ENCODE measurements around the gene PDZRN4. TPM values are rescaled to one million over a fixed set of nuclear protein-coding genes. Genes with fewer than 3 reads are reported as not detected.

PDZRN4 gene
- total and polyA plus RNA-seq, 3 donors from 2014 or later: 7.7 to 11.3 (median 11.3) TPM

GRCh38 chr12:41474001-41474400 is 285.9 kb downstream of the PDZRN4 start:
- no peaks in the 10 kb centered on the region for H3K36me3 ChIP-seq (ENCODE audit: low read depth, missing control alignments)
- no peak for DNase-seq
- no peak overlapping the region for H3K4me3 ChIP-seq
- H3K9me3 ChIP-seq: no peaks in the 10 kb centered on the region
- H3K27me3 ChIP-seq: no peaks in the 10 kb centered on the region
- TF ChIP-seq, protein P1, sequence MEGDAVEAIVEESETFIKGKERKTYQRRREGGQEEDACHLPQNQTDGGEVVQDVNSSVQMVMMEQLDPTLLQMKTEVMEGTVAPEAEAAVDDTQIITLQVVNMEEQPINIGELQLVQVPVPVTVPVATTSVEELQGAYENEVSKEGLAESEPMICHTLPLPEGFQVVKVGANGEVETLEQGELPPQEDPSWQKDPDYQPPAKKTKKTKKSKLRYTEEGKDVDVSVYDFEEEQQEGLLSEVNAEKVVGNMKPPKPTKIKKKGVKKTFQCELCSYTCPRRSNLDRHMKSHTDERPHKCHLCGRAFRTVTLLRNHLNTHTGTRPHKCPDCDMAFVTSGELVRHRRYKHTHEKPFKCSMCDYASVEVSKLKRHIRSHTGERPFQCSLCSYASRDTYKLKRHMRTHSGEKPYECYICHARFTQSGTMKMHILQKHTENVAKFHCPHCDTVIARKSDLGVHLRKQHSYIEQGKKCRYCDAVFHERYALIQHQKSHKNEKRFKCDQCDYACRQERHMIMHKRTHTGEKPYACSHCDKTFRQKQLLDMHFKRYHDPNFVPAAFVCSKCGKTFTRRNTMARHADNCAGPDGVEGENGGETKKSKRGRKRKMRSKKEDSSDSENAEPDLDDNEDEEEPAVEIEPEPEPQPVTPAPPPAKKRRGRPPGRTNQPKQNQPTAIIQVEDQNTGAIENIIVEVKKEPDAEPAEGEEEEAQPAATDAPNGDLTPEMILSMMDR (IDR thresholded peaks at IDR 0.05): no peak
- TF ChIP-seq POLR2A (IDR thresholded peaks at IDR 0.05): no peak
- no peaks in the 10 kb centered on the region for H3K4me1 ChIP-seq
- no peak overlapping the region for H3K27ac ChIP-seq
- WGBS, 2 donors: 90 to 95% methylated on average over 1 of the region's 1 CpG
- intact Hi-C loops (cut with DNase I; ENCODE audit: low total_unique reads): no loop called here

GRCh38 chr12:41476499-41477439 is 288.6 kb downstream of the PDZRN4 start:
- no peaks in the 10 kb centered on the region for H3K36me3 ChIP-seq (ENCODE audit: low read depth, missing control alignments)
- 59 to 63% methylated on average over 8 of the region's 8 CpGs for WGBS, 2 donors
- intact Hi-C loops (cut with DNase I; ENCODE audit: low total_unique reads): no loop called here

DNA sequence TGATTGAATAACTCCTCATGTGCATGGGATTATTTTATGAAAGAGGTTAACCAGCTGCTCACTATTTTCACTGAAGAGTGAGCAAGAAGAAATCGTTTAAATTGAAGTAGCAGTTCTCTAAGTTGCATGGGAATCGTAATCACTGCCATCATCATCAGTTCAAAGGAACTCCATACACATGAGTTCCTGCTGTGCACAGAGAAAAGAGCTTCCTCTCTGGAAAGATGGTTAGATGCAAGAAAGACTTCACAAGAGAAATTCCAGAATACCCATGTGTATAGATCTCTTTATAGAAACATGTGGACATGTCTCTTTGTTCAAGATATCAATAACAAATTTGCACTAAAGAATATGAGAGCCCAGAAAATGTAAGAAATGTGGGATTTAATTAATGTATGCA is 291.3 kb downstream of the PDZRN4 start:
- DNase-seq: no peak
- Histone ChIP-seq H3K27me3 (no peaks in the 10 kb centered on the region), H3K27ac (no peak overlapping the region), H3K4me3 (no peak overlapping the region), H3K36me3 (ENCODE audit: low read depth, missing control alignments) (no peaks in the 10 kb centered on the region), H3K9me3 (no peaks in the 10 kb centered on the region), H3K4me1 (no peaks in the 10 kb centered on the region)
- WGBS, 2 donors: 80% methylated on average over 2 of the region's 2 CpGs
- TF ChIP-seq POLR2A (IDR thresholded peaks at IDR 0.05): no peak
- TF ChIP-seq, protein P1 (IDR thresholded peaks at IDR 0.05): no peak
- intact Hi-C loops (cut with DNase I; ENCODE audit: low total_unique reads): no loop called here

More at GRCh38 chr12:41476499-41477439, 288.6 kb downstream of the PDZRN4 start:
- no peak overlapping the region for H3K4me3 ChIP-seq
- no peak for TF ChIP-seq POLR2A (IDR thresholded peaks at IDR 0.05)
- TF ChIP-seq, protein P1 (IDR thresholded peaks at IDR 0.05): no peak
- H3K27ac ChIP-seq: no peak overlapping the region
- H3K27me3 ChIP-seq: no peaks in the 10 kb centered on the region
- H3K4me1 ChIP-seq: no peaks in the 10 kb centered on the region
- DNase-seq: no peak
- no peaks in the 10 kb centered on the region for H3K9me3 ChIP-seq

DNA sequence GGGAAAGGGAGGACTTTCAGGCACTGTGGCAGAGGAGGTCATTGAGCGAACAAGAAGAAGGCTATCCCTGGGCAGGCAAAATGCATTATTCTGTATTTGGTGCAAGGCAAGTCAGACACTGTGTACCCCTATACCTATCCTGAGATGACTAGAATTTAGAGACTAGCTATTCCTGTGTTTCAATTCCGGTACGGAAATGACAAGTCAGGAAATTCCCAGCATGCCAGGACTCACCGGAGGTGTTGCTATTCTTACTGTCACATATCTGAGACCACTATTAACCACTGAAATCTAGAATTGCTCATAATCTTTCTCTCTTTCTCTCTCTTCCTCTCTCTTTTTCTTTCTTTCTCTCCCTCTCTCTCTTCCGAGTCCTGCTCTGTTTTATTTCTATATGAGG is 297.1 kb downstream of the PDZRN4 start:
- intact Hi-C loops (cut with DNase I; ENCODE audit: low total_unique reads): no loop called here
- Histone ChIP-seq H3K27ac (no peak overlapping the region), H3K27me3 (no peaks in the 10 kb centered on the region), H3K9me3 (no peaks in the 10 kb centered on the region), H3K4me1 (no peaks in the 10 kb centered on the region), H3K36me3 (ENCODE audit: low read depth, missing control alignments) (no peaks in the 10 kb centered on the region), H3K4me3 (no peak overlapping the region)
- TF ChIP-seq, protein P1 (IDR thresholded peaks at IDR 0.05): no peak
- no peak for TF ChIP-seq POLR2A (IDR thresholded peaks at IDR 0.05)
- WGBS, 2 donors: 84 to 90% methylated on average over 5 of the region's 5 CpGs
- no peak for DNase-seq
